ENCODE measurements around the gene IL1RL2.

Gene IL1RL2

GRCh38 chr2:102262216-102263129 is 75.7 kb downstream of the IL1RL2 start:
- Mint-ChIP-seq H3K36me3 (ENCODE audit: low read depth) (no peaks in the 10 kb centered on the region), H3K27me3 (peaks cover 14% of the 10 kb centered on the region), H3K9me3 (no peaks in the 10 kb centered on the region), H3K27ac (no peak overlapping the region), H3K4me1 (ENCODE audit: low read depth) (peaks cover 13% of the 10 kb centered on the region), H3K4me3 (no peak overlapping the region)
- intact Hi-C loops (cut with micrococcal nuclease), result no loop called here

GRCh38 chr2:102264952-102265351 is 78.1 kb downstream of the IL1RL2 start:
- Mint-ChIP-seq H3K9me3 (no peaks in the 10 kb centered on the region), H3K27me3 (peaks cover 18% of the 10 kb centered on the region), H3K36me3 (ENCODE audit: low read depth) (no peaks in the 10 kb centered on the region), H3K27ac (no peak overlapping the region), H3K4me1 (ENCODE audit: low read depth) (peaks cover 5% of the 10 kb centered on the region), H3K4me3 (no peak overlapping the region)
- intact Hi-C loops (cut with micrococcal nuclease), result loop anchor here (5.0 kb wide), 1 partner anchor 87 kb away; no protein-coding TSS in a partner anchor

GRCh38 chr2:102266204-102266603 is 79.4 kb downstream of the IL1RL2 start:
- H3K27ac Mint-ChIP-seq, result no peak overlapping the region

GRCh38 chr2:102267774-102268173 is 81.0 kb downstream of the IL1RL2 start:
- peaks cover 44% of the 10 kb centered on the region for H3K27me3 Mint-ChIP-seq
- no peak overlapping the region for H3K27ac Mint-ChIP-seq
- H3K4me1 Mint-ChIP-seq (ENCODE audit: low read depth), result peaks cover 19% of the 10 kb centered on the region
- H3K9me3 Mint-ChIP-seq, result no peaks in the 10 kb centered on the region
- no peak overlapping the region for H3K4me3 Mint-ChIP-seq
- no peaks in the 10 kb centered on the region for H3K36me3 Mint-ChIP-seq (ENCODE audit: low read depth)
- intact Hi-C loops (cut with micrococcal nuclease), result loop anchor here (5.0 kb wide), 1 partner anchor 85 kb away; no protein-coding TSS in a partner anchor

More at GRCh38 chr2:102266204-102266603, 79.4 kb downstream of the IL1RL2 start:
- Mint-ChIP-seq H3K9me3 (no peaks in the 10 kb centered on the region), H3K4me3 (no peak overlapping the region), H3K4me1 (ENCODE audit: low read depth) (peaks cover 9% of the 10 kb centered on the region), H3K36me3 (ENCODE audit: low read depth) (no peaks in the 10 kb centered on the region), H3K27me3 (peaks cover 31% of the 10 kb centered on the region)
- intact Hi-C loops (cut with micrococcal nuclease), result loop anchor here (5.0 kb wide), 1 partner anchor 86 kb away; no protein-coding TSS in a partner anchor

- no peak overlapping the region for H3K27ac Mint-ChIP-seq
Observed at GRCh38 chr2:102268510-102269199, 81.8 kb downstream of the IL1RL2 start.

GRCh38 chr2:102269200-102269524 is 82.3 kb downstream of the IL1RL2 start:
- intact Hi-C loops (cut with micrococcal nuclease), result loop anchor here (5.0 kb wide), 1 partner anchor 83 kb away; no protein-coding TSS in a partner anchor
- no peaks in the 10 kb centered on the region for H3K36me3 Mint-ChIP-seq (ENCODE audit: low read depth)
- peaks cover 44% of the 10 kb centered on the region for H3K27me3 Mint-ChIP-seq
- H3K27ac Mint-ChIP-seq, result no peak overlapping the region
- H3K9me3 Mint-ChIP-seq, result no peaks in the 10 kb centered on the region
- H3K4me1 Mint-ChIP-seq (ENCODE audit: low read depth), result peaks cover 24% of the 10 kb centered on the region
- no peak overlapping the region for H3K4me3 Mint-ChIP-seq

More at GRCh38 chr2:102268510-102269199, 81.8 kb downstream of the IL1RL2 start:
- Mint-ChIP-seq H3K36me3 (ENCODE audit: low read depth) (no peaks in the 10 kb centered on the region), H3K4me3 (no peak overlapping the region), H3K27me3 (peaks cover 45% of the 10 kb centered on the region), H3K4me1 (ENCODE audit: low read depth) (peaks cover 20% of the 10 kb centered on the region), H3K9me3 (no peaks in the 10 kb centered on the region)
- intact Hi-C loops (cut with micrococcal nuclease), result loop anchor here (5.0 kb wide), 1 partner anchor 84 kb away; no protein-coding TSS in a partner anchor

GRCh38 chr2:102271844-102272243 is 85.0 kb downstream of the IL1RL2 start:
- H3K36me3 Mint-ChIP-seq (ENCODE audit: low read depth), result no peaks in the 10 kb centered on the region
- H3K27me3 Mint-ChIP-seq, result peaks cover 59% of the 10 kb centered on the region
- no peak overlapping the region for H3K4me3 Mint-ChIP-seq
- intact Hi-C loops (cut with micrococcal nuclease), result no loop called here
- H3K27ac Mint-ChIP-seq, result no peak overlapping the region
- peaks cover 19% of the 10 kb centered on the region for H3K4me1 Mint-ChIP-seq (ENCODE audit: low read depth)
- peaks cover 9% of the 10 kb centered on the region for H3K9me3 Mint-ChIP-seq

- Mint-ChIP-seq H3K27ac (no peak overlapping the region), H3K4me1 (ENCODE audit: low read depth) (peaks cover 27% of the 10 kb centered on the region), H3K4me3 (no peak overlapping the region), H3K9me3 (peaks cover 9% of the 10 kb centered on the region), H3K27me3 (peaks cover 70% of the 10 kb centered on the region), H3K36me3 (ENCODE audit: low read depth) (no peaks in the 10 kb centered on the region)
- intact Hi-C loops (cut with micrococcal nuclease), result no loop called here
Observed at GRCh38 chr2:102273619-102274211, 86.9 kb downstream of the IL1RL2 start.

- intact Hi-C loops (cut with micrococcal nuclease), result no loop called here
- no peak overlapping the region for H3K4me3 Mint-ChIP-seq
- H3K36me3 Mint-ChIP-seq (ENCODE audit: low read depth), result no peaks in the 10 kb centered on the region
- H3K4me1 Mint-ChIP-seq (ENCODE audit: low read depth), result peaks cover 24% of the 10 kb centered on the region
- H3K9me3 Mint-ChIP-seq, result peaks cover 9% of the 10 kb centered on the region
- no peak overlapping the region for H3K27ac Mint-ChIP-seq
- peaks cover 61% of the 10 kb centered on the region for H3K27me3 Mint-ChIP-seq
Observed at GRCh38 chr2:102276549-102277201, 89.9 kb downstream of the IL1RL2 start.

GRCh38 chr2:102277202-102277700 is 90.4 kb downstream of the IL1RL2 start:
- peaks cover 19% of the 10 kb centered on the region for H3K4me1 Mint-ChIP-seq (ENCODE audit: low read depth)
- intact Hi-C loops (cut with micrococcal nuclease), result no loop called here

GRCh38 chr2:102278720-102279390 is 92.0 kb downstream of the IL1RL2 start:
- intact Hi-C loops (cut with micrococcal nuclease), result no loop called here
- Mint-ChIP-seq H3K36me3 (ENCODE audit: low read depth) (no peaks in the 10 kb centered on the region), H3K27ac (no peak overlapping the region), H3K9me3 (peaks cover 9% of the 10 kb centered on the region), H3K4me1 (ENCODE audit: low read depth) (peaks cover 15% of the 10 kb centered on the region), H3K4me3 (no peak overlapping the region), H3K27me3 (peaks cover 49% of the 10 kb centered on the region)

More at GRCh38 chr2:102277202-102277700, 90.4 kb downstream of the IL1RL2 start:
- Mint-ChIP-seq H3K9me3 (peaks cover 9% of the 10 kb centered on the region), H3K4me3 (no peak overlapping the region), H3K27me3 (peaks cover 58% of the 10 kb centered on the region), H3K27ac (no peak overlapping the region), H3K36me3 (ENCODE audit: low read depth) (no peaks in the 10 kb centered on the region)

GRCh38 chr2:102279391-102279735 is 92.5 kb downstream of the IL1RL2 start:
- Mint-ChIP-seq H3K36me3 (ENCODE audit: low read depth) (no peaks in the 10 kb centered on the region), H3K9me3 (peaks cover 9% of the 10 kb centered on the region), H3K27ac (no peak overlapping the region), H3K4me3 (no peak overlapping the region), H3K27me3 (peaks cover 48% of the 10 kb centered on the region), H3K4me1 (ENCODE audit: low read depth) (peaks cover 14% of the 10 kb centered on the region)
- intact Hi-C loops (cut with micrococcal nuclease), result no loop called here

- Mint-ChIP-seq H3K36me3 (ENCODE audit: low read depth) (no peaks in the 10 kb centered on the region), H3K27me3 (peaks cover 35% of the 10 kb centered on the region), H3K4me1 (ENCODE audit: low read depth) (peaks cover 20% of the 10 kb centered on the region), H3K9me3 (no peaks in the 10 kb centered on the region), H3K4me3 (no peak overlapping the region), H3K27ac (no peak overlapping the region)
- intact Hi-C loops (cut with micrococcal nuclease), result no loop called here
Observed at GRCh38 chr2:102282678-102283091, 95.9 kb downstream of the IL1RL2 start.
